HS-27A (cell line): ENCODE results near the gene FALEC.

Source experiments
- DNase-seq: peaks from one replicate; pipeline ENCODE4 v3.0.0-alpha.2; 2012; ENCODE audit warnings: low read depth, missing footprints

The FALEC gene

DNA sequence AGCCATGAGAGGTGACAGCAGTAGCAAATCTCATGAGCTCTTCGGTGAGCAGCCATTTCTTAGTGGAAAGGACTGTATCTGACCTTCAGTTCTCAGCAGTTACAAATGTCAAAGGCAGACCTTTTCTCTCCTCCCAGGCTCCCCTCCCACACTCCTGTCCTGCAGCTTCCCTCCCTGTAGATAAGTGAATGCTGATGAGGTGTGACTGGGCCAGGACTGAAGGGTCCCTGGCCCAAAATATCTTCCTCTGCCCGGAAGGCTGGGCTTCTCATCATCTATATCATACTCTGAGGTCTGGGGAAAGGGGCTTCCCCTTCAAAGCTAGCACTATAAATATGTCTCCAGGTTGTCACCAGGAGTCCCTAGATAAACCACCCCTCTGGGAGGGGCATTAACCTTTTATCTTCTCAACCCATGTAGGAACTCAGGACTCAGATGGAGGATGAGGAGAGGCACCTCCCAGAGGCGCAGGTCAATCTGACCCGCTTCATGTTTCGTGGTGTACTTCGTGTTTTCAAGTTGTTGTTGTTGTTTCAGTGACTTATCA is 30.0 kb downstream of the FALEC start:
- DNase-seq, result no peak

DNA sequence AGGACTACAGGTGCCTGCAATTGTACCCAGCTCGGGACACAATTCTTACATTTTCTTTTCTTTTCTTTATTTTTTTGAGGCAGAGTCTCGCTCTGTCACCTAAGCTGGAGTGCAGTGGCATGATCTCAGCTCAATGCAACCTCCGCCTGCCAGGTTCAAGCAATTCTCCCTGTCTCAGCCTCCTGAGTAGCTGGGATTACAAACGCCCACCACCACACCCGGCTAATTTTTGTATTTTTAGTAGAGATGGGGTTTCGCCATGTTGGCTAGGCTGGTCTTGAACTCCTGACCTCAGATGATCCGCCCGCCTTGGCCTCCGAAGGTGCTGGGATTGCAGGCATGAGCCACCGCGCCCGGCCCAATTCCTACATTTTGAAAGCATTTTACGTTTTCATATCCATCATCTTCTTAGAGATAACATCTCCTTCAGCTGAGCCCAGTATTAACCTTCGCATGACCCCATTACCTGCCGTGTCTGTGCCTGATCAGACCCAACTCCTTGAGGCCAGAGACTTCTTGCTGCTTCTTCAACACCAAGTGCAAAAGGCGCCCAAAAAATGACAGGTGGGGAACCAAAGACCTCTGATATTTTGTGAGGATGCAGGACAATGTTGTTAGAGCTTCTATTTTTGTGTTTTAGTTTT is 30.9 kb downstream of the FALEC start:
- no peak for DNase-seq

DNA sequence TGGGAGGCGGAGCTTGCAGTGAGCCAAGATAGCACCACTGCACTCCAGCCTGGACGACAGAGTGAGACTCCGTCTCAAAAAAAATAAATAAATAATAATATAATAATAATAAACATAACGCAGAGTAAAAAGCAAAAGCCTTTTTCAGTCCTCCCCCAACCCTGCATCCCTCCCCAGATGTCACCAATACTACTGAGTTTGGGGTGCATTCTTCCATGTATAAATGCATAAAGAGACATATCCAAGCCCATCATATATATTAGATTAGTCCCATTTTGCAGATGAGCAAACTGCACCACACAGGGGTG is 32.7 kb downstream of the FALEC start:
- DNase-seq, result no peak

DNA sequence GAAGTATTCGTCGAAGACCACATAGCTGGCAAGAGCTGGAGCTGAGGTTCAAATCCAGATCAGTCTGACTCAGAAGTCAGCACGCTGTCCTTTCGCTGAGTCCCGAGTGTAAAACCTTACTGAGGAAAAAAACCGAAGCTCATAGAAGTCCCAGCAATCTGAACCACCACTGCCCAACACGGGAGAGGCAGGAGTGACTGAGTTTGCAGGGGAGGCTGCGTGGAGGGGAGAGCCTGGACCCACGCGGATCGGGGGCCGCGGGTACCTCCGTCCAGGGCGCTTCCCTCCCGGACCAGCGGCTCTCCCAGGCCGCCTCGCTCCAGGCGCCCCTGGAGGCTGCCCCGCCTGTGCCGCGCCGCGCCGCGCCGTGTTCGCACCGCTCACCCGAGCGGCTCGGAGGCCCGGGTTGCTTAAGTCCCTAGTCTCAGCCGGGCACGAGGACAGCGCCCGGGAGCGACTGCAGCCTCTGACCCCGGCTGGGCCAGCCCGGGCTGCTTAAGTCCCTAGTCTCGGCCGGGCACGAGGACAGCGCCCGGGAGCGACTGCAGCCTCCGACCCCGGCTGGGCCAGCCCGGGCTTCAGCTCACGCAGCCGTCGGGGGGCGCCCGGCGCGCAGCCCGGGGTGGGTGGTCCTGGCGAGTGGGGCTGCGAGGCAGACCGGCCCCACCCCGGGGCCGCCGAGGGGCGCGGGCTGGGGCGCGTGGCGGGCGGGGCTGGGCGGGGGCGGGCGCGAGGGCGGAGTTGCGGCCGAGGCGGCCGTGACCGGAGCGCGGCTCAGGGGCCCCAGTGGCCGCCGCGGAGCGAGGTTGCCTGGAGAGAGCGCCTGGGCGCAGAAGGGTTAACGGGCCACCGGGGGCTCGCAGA is 33.3 kb downstream of the FALEC start, which contains the start of gene ADAMTSL4:
TSS of gene ADAMTSL4 (plus strand) at position 777 of the 864 bp plus-strand sequence. CDS start 2,881 bp downstream, outside the sequence.
- DNase-seq, result no peak

DNA sequence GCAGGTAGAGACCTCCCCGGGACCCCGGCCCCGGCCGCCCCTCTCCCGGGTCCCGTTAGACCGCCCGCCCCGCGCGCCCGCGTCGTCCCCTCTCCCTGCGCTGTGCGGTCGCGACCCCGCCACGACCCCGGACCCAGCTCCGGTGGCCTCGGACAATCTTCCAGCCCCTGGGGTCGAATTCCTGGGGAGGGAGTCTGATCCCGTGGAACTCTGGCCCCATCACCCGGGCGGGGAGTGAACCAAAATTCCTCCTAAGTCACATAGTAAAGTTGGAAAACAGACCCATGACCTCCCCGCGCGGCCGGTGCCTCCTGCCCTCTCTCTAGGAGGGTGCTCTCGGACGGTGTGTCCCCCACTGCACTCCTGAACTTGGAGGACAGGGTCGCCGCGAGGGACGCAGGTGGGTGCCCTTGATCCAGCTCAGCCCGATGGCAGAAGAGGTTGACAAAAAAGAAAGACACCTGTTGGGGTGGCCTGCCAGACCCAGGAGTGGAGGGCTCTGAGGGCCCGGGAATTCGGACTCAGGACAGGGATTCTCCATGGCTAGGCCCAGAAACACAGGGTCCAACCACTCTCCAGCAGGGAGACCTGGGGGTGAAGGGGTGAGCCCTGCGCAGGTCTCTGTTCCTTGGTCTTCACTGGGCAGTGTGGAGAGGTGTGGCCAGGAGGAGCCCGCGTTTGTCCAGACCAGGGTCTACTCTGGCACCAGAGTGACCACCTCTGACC is 34.1 kb downstream of the FALEC start:
- DNase-seq, result no peak

DNA sequence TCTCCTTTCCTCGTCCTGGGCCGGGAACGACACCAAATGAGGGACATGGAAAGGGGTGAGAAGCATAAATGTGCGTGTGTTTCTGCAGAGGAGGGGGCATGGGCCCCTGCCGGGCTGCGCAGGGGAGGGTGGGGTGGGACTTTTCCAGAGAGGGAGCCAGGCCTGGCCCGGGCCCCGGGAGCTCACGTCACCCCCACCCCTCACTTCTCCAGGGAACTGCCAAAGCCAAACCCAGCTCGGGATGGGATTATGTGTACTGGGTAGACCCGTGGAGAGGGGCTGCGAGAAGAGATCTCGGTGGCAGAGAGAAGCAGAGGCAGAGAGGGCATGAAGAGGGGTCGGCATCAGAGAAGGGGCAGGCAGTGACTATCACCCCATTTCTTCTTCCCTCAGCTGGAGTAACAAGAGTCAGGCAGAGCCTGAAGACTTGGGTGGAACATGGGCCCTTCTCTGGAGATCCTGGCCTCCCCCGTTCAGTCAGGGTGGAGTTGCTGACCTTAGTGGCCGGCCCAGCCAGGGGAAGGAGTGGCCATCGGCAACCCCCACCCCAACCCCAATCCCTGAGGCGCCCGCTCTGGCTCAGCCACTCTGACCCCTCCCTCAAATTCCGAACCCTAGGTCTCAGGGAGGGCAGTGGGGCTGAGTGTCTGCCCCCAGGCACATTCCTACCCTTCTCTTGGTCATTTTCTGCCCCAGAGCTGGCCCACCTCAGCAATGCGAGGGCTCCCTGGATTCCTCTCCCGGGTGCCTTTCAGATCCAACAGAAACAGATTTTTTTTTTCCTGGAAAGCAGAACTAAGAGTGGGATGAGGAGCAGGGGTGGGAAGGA is 34.9 kb downstream of the FALEC start:
- no peak for DNase-seq

DNA sequence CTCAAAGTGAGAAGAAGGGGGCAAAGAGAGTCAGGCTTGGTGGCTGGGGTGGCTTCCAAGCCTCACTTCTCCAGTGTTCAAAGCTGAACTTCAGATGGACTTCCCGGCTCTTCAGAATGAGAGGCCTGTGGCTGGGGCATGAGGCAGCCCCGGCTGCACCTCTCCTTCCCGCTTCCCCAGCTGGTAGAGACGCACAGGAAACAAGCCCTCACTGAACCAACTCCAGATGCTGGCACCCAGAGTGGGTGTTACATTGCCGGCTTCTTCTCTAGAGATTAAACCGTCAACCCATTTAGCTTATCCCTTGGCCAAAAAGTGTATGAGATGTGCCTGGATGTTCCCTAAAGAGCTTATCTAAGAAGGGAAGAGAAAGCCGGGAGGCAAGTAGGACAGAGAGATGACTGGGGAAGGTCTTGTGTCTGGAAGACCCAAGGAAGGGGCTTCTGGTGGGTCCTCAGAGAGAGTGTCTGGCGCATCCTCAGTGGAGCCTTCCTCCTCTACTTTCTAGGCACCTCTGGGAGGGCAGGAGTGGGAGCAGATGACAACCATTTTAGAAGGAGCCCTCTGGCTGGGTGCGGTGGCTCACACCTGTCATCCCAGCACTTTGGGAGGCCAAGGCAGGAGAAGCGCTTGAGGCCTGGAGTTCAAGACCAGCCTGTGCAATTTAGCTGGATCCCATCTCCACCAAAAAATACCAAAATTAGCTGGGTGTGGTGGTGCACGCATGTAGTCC is 35.7 kb downstream of the FALEC start:
- DNase-seq, result no peak

DNA sequence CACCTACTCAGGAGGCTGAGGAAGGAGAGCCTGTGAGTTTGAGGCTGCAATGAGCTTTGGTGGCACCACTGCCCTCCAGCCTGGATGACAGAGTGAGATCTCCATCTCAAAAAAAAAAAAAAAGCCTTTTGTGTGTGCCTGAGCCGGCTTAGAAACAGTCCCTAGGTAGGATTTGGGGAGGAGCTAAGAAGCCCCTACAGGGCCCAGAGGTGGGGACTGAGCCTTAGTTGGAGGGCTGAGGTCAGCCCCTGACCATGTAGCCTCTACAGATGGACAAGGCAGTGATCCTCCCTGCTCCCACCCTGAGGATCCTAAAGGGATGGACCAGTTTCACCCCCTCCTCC is 36.2 kb downstream of the FALEC start:
- DNase-seq, result no peak

DNA sequence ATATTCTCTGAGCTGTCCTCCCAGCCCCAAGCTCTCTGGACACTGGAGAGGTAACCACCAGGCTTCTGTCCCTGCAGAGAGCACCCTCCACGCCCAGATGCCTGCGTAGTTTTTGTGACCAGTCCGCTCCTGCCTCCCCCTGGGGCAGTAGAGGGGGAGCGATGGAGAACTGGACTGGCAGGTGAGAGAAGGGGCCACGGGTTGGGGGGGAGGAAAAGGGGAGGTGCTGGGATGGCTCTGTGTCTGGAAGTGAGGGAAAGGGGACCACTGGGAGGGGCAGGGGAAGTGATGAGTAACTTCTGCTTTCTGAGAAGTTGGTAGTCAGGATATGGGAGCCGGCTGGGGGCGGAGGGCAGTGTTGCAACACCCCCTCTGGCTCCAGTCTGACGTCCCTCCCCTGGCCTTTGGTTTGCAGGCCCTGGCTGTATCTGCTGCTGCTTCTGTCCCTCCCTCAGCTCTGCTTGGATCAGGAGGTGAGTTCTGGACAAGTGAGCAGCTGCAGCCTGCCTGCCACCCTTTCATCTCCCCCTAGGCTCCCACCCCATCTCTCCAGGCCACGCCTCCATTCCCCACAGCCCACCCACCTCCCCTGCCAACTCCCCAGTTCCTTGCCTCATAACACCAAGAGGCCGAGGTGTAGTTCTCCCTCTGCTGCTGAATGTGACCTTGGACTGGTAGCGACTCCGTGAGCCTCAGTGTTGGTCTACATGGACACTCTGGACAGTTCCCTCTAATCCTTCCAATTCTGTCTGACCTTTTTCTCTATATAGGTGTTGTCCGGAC is 36.8 kb downstream of the FALEC start:
- DNase-seq, result no peak

DNA sequence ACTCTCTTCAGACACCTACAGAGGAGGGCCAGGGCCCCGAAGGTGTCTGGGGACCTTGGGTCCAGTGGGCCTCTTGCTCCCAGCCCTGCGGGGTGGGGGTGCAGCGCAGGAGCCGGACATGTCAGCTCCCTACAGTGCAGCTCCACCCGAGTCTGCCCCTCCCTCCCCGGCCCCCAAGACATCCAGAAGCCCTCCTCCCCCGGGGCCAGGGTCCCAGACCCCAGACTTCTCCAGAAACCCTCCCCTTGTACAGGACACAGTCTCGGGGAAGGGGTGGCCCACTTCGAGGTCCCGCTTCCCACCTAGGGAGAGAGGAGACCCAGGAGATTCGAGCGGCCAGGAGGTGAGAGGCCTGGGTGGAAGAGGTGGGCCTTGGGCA is 37.3 kb downstream of the FALEC start:
- DNase-seq, result no peak

DNA sequence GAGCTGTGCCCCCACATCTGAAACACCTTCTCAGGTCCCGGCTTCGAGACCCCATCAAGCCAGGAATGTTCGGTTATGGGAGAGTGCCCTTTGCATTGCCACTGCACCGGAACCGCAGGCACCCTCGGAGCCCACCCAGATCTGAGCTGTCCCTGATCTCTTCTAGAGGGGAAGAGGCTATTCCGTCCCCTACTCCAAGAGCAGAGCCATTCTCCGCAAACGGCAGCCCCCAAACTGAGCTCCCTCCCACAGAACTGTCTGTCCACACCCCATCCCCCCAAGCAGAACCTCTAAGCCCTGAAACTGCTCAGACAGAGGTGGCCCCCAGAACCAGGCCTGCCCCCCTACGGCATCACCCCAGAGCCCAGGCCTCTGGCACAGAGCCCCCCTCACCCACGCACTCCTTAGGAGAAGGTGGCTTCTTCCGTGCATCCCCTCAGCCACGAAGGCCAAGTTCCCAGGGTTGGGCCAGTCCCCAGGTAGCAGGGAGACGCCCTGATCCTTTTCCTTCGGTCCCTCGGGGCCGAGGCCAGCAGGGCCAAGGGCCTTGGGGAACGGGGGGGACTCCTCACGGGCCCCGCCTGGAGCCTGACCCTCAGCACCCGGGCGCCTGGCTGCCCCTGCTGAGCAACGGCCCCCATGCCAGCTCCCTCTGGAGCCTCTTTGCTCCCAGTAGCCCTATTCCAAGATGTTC is 38.0 kb downstream of the FALEC start:
- no peak for DNase-seq

DNA sequence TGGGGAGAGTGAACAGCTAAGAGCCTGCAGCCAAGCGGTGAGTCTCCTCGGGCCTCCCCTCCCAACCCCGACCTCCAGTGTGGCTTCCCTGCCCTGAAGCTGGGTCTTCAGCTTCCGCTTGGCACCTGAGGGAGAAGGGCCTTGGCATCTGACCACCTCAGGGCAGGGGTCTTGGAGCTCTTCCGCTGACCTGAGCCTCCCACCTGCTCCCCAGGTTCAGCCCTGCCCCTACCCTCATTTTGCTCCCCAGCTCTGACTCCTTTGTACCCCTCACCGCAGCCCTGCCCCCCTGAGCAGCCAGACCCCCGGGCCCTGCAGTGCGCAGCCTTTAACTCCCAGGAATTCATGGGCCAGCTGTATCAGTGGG is 38.5 kb downstream of the FALEC start:
- DNase-seq, result no peak

DNA sequence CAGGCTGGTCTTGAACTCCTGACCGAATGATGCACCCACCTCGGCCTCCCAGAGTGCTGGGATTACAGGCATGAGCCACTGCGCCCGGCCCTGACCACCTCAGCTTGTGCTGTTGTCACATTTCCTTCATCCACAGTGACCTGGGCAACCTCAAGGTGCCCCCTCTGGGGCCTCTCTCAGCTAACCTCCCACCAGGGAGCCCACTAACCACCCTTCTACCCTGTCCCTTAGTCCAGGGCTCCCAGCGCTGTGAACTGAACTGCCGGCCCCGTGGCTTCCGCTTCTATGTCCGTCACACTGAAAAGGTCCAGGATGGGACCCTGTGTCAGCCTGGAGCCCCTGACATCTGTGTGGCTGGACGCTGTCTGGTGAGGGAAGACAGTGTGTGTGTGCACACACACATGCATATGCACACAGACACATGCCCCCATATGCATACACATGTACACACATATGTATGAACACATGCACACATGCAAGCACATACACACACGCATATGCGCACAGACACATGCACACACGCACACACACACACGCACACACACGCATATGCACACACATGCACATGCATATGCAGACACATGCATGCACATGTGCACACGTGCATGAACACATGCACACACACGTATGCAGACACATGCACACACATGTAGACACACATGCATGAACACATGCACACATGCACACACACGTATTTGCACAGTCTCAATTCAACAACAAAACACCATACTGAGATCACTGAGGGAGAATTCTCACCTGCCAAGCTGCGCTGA is 39.8 kb downstream of the FALEC start:
- DNase-seq, result no peak

DNA sequence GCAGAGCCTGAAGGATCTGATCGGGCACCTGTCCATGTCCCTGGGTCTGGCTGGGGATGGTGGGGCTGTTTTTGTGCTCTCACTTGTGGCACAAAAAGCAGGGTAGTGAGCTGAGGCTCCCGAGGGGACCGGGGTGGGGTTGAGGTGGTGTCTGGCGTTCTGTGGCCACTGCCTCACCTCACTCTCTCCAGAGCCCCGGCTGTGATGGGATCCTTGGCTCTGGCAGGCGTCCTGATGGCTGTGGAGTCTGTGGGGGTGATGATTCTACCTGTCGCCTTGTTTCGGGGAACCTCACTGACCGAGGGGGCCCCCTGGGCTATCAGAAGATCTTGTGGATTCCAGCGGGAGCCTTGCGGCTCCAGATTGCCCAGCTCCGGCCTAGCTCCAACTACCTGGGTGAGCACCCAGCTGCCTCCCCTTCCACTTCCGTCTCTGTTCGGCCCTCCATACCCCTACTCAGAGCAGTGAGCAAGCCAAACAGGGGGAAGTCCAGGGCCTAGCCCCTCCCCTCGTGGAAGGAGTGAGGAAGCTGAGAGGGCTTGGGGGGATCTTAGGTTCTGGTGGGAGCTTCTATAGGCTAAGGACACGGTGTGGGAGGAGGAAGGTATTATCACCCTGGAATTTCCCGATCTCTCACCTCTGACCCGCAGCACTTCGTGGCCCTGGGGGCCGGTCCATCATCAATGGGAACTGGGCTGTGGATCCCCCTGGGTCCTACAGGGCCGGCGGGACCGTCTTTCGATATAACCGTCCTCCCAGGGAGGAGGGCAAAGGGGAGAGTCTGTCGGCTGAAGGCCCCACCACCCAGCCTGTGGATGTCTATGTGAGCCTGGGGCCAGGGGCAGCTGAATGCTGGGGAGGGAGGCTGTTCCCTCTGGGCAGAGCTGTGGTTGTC is 40.7 kb downstream of the FALEC start:
- no peak for DNase-seq

DNA sequence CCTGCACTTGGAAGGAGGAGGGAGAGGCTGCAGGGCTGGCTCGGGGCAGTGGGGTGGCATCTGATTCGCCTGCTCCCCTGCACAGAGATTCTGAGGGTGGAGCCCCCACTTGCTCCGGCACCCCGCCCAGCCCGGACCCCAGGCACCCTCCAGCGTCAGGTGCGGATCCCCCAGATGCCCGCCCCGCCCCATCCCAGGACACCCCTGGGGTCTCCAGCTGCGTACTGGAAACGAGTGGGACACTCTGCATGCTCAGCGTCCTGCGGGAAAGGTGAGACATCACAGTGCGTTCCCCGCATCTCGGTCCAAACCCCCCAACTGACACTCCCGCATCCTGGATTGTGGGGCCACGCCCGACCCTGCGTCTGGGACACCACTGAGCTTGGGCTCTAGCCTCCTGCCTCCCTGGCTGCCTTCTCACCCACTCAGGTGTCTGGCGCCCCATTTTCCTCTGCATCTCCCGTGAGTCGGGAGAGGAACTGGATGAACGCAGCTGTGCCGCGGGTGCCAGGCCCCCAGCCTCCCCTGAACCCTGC is 41.6 kb downstream of the FALEC start:
- DNase-seq, result no peak

DNA sequence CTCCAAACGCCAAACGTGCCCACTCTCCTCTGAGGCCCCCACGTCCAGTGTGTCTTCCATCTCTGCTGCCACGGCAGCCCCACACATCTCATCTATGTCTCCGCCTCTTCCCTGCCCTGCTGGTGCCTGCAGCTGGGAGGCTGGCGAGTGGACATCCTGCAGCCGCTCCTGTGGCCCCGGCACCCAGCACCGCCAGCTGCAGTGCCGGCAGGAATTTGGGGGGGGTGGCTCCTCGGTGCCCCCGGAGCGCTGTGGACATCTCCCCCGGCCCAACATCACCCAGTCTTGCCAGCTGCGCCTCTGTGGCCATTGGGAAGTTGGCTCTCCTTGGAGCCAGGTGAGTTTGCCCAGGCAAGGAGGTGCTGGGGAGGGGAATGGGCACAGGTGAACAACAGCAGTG is 42.3 kb downstream of the FALEC start:
- DNase-seq, result no peak

DNA sequence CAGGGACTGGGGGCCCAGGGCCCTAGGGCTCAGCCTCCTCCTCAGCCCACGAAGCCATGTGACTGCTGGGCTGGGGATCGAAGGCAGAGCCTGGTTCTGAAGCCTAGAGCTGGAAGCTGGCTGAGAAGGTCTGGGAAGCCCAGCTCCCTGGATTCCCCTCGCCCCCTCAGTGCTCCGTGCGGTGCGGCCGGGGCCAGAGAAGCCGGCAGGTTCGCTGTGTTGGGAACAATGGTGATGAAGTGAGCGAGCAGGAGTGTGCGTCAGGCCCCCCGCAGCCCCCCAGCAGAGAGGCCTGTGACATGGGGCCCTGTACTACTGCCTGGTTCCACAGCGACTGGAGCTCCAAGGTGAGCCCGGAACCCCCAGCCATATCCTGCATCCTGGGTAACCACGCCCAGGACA is 42.8 kb downstream of the FALEC start:
- DNase-seq, result no peak
